ENCODE data around the gene MRPL16.
"Not testable (repeated sequence)": the region's sequence is repeated elsewhere in the genome, so short reads cannot be mapped to it uniquely, and the experiment has no call there.

Gene MRPL16

GRCh38 chr11:59807047-59807610 is 3.4 kb downstream of the MRPL16 start:
- no peak for DNase-seq

GRCh38 chr11:59804061-59804460 is 6.5 kb downstream of the MRPL16 start:
- DNase-seq: no peak

GRCh38 chr11:59802639-59803176 is 7.9 kb downstream of the MRPL16 start:
- no peak for DNase-seq

- no peak for DNase-seq
Measured at GRCh38 chr11:59801981-59802638, 8.5 kb downstream of the MRPL16 start.

GRCh38 chr11:59801160-59801706 is 9.3 kb downstream of the MRPL16 start:
- no peak for DNase-seq

- DNase-seq: no peak
Measured at GRCh38 chr11:59800390-59801025, 10.1 kb downstream of the MRPL16 start.

GRCh38 chr11:59794417-59794816 is 16.2 kb downstream of the MRPL16 start:
- DNase-seq: no peak

DNA sequence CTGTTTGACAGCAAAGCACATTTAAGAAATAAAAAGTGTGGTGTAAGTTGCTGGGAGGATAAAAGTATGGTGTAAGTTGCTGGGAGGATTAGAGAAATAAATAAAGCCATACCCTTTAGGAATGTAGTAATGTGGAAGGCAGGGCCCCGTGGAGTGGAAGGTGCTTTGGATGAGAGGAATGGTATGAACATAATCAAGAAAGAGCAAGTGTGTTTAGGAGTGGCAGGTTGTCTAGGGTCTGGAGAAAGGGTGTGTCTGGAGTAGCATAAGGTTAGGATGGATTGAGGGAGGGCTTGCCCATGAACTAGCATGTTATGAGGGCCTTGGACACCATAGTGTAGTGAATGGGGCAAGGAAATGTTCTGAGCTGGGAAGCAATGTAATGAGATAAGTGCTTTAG is 18.1 kb downstream of the MRPL16 start:
- DNase-seq: no peak

DNA sequence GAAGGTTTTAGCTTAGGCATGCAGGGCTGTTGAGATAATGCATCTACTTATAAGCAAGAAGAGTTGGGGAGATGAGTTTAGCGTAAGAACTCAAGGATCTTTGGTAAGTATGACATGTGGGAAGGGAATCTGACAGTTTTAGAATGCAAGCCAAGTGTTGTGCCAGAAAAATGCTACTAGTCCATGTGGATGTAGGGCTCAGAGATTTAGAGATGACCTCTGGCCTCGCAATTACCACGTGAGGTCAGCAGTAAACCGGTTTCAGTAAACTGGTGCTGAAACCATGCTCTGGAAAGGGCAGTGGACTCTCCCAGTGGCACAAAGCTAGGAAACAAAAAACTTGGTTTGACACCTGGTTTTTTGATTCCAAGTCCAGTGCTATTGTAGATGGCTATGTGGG is 18.9 kb downstream of the MRPL16 start:
- DNase-seq: no peak

DNA sequence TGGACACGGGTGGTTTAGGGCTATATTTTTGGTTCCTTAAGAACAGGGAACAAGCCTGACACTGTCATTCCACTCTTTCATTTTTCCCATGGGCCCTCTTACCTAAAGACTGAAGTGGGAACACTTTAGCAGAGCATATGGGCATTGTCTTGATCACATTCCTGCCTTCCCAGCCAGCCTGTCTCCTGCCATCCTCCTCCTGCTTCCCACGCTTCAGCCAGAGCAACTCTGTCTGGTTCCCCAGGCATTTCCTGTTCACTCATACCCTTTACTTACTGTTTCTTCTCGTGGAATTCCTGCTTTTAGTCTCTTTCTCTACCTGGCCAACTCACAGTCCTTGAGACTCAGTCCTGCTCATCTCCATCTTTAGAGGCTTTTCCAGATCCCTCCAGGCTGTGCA is 22.8 kb downstream of the MRPL16 start:
- no peak for DNase-seq

- no peak for DNase-seq
Measured at GRCh38 chr11:59787255-59787588, 23.4 kb downstream of the MRPL16 start.

DNA sequence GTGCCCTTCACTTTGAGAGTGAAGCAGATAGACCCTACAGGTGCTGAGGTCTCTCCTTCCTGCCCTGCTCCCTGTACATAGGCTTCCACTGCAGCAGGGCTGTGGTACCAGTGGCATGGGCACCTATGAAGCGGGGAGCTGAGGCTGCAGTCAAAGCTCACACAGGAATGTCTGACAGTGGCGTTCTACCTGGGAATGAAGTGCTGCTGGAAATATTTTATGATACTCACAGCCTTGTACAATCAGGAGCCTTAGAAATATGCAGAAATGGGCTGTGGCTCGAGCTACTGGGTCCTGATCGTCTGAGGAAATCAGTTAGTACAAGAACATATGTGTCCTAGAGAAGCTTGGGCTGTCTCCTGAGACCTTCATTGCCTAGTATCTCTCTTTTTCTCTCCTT is 24.8 kb downstream of the MRPL16 start:
- DNase-seq: no peak

DNA sequence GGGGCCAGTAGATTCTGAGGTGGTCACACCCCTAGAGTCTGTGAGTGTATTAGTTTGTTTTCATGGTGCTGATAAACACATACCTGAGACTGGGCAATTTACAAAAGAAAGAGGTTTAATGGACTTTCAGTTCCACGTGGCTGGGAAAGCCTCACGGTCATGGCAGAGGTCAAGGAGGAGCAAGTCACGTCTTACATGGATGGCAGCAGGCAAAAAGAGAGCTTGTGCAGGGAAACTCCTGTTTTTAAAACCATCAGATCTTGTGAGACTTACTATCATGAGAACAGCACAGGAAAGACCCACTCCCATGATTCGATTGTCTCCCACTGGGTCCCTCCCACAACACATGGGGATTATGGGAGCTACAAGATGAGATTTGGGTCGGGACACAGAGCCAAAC is 26.1 kb downstream of the MRPL16 start:
- not testable (repeated sequence) for DNase-seq

DNA sequence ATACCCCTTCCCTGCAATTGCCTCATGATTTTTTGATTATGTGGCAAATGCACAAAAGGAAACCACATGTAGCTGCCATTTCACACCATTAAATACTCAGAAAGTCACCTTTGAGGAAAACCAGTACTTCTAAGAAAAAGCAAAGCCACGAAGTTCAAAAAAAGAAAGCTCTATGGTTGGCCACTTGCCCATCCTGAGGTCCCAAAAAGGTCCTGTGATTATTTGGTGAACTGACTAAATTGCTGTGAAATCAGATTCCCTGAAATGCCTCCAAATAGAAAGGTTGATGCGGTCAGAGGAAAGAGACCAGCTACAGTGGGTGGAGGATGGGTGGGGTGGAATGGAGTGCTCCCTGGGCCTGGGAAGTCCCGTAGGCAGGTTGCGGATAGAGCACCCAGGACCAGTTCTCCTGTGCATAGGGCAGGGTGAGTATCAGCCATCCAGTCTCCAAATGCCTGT is 26.9 kb downstream of the MRPL16 start:
- DNase-seq: no peak

- DNase-seq: no peak
Measured at GRCh38 chr11:59782080-59782479, 28.5 kb downstream of the MRPL16 start.

DNA sequence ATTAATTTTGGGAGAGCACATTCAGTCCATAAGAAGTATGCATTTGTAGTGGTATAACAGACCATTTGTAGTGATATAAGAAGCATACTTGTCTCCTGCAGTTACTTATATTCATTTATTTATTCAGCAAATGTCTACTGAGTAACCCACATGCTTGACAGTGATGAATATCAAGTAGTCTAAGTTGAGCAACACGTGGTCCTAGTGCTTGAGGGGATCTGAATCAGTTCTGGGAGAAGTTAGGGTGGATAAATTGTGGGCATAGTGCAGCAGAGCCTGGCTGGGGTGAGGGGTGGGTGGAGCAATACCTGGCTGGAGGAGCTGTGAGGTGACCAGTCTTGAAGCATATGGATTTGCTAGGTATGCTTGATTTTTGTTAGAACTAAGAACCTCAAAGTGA is 31.1 kb downstream of the MRPL16 start:
- no peak for DNase-seq

GRCh38 chr11:59778122-59778521 is 32.5 kb downstream of the MRPL16 start:
- DNase-seq: no peak

DNA sequence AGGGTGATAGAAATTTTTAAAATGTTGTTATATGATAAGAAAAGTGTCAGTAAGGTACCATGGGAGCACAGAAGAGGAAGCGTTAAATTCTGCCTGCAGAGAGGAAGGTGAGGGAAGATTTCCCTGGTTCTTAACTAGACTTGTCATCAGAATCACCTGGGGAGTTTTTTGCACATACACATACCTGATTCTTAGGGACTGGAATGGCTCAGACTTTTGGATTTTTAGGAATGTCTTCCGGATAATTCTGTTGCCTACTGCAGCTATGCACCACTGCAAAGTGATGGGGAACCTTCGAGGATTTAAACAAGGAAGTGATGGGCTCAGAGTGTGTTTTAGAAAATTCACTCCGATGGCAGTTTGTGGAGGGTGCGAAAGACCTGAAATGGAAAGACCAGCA is 33.5 kb downstream of the MRPL16 start:
- no peak for DNase-seq

DNA sequence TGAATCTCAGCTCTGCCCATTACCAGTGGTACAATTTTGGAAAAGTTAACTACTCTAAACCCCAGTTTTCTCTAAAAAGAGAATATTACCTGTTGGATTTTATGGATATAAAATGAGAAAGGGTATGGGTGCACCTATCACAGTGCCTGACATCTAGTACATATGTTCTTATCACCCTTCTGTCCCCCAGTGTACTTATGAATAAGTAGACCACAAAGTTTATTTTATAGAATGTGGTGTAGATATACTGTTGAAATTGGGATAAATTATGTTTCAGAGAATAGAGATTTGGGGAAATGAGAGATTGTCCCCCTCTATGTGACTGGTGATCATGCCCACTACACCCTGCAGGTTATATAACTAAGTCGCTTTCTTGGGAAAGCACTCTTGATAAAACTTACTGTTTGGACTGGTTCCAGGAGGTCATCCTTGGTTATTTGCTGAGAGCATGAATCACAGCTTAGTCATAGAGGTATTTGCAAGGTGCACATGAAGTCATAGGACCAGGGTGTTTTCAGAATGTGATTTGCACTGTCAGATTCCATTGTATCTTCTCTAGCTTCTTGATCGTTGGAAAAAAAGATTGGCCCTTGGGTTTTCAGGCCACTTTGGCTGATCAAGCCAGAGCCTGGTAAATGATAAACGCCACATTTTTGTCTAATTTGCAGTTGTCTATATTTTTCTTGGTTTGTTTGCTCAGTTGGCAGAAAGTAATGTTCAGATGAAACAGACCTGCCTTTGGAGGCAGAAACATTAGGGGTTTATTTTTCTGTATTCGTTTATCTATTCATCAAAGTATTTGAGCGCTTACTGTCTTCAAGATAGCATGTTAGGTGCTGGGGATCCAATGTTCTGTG is 34.1 kb downstream of the MRPL16 start:
- DNase-seq: no peak

DNA sequence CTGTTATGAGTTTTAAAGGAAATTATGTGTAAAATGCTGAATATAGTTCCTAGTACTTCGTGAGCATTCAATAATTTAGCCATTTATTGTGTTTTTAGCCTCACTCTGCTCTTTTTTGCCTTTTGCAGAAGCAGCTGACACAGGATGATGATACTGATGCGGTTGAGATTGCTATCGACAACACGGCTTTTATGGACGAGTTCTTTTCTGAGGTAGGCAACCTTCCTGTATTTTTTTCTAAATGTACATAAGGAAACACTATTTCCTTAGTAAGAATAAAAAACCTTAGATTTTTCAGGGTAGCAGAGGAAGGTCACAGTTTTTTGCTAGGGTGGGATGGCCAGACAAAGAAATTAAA is 37.5 kb downstream of the MRPL16 start:
- no peak for DNase-seq

- DNase-seq: no peak
Measured at GRCh38 chr11:59771605-59772004, 39.0 kb downstream of the MRPL16 start.

DNA sequence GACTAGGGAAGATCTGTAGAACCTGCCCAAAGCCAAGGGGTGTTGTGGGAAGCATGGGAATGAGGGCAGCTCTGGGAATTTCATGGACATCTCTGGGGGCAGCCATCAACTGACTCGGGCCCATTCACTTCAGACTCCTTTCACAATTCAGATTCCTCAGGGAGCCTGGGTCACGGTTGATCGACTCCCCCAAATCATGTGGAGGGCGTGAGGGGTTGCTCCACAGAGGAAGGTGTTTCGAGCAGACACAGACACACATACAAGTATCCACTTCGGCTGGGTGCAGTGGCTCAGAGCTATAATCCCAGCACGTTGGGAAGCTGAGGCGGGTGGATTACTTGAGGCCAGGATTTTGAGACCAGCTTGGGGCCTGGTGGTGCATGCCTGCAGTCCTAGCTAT is 39.7 kb downstream of the MRPL16 start:
- no peak for DNase-seq

GRCh38 chr11:59770319-59770718 is 40.3 kb downstream of the MRPL16 start:
- DNase-seq: no peak
